Body of pancreas (tissue), 4 donors: ENCODE data around the gene CHCHD6.

Source experiments
- CTCF ChIP-seq, 7 experiments: fragments of 450-650 bp in 4 of 7; fragments of 200-600 bp in 3 of 7; sonication (generic) in 3 of 7; IDR thresholded peaks; one replicate each; pipeline ENCODE4 v1.5.1; 2016 to 2019; ENCODE audit warnings: antibody characterized with exemption in 7 of 7
- POLR2A ChIP-seq, 3 donors: fragments of 450-650 bp; IDR thresholded peaks; one replicate each; pipeline ENCODE4 v1.6.1; 2016; ENCODE audit warnings: antibody characterized with exemption in 3 of 3, mild to moderate bottlenecking in 2 of 3

GRCh38 chr3:126676919-126677705, 26.9 kb upstream of the CHCHD6 start:
- TF ChIP-seq CTCF (IDR thresholded peaks at IDR 0.05) (no peak), POLR2A (IDR thresholded peaks at IDR 0.05) (no peak)
